Stimulated activated CD8-positive, alpha-beta memory T cell treated with anti-CD3 and anti-CD28 coated beads, Interleukin-12 subunit alpha, Interleukin-12 subunit beta, amount 100 ng/mL, for 24 hours (primary cell): Measurements from ENCODE around the gene MVK.
"Not testable (repeated sequence)": the region's sequence is repeated elsewhere in the genome, so short reads cannot be mapped to it uniquely, and the experiment has no call there.

Experiments used
- DNase-seq: peaks from one replicate; pipeline ENCODE4 v3.0.0-alpha.2; 2020; ENCODE audit errors: extremely low read depth

Gene MVK

DNA sequence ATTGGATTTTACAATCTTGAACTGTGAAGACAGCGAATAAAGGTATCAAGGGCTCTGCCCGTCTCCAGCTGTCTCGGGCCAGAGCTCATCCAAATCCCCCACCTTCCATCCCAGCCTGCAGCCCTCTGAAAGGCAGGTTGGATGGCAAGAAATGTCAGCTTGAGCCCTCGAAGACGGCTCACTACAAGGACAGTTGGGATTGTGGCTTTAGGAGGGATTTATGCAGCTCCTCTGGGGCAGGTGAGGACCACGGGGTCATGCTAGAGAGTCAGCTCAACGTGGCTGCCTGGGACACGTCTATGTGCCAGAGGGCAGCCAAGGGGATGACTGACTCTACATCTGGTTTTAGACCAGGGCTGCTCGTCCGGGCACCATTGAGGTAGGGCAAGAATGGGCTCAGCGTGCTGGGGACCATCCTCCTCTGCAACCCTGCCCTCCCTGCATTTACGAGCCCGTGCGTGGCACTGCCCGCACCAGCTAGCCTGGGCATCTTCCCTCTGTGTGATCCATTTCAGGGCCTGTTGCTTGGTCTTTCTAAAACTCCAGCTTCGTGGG, 16.2 kb downstream of the MVK start:
- DNase-seq: no peak

DNA sequence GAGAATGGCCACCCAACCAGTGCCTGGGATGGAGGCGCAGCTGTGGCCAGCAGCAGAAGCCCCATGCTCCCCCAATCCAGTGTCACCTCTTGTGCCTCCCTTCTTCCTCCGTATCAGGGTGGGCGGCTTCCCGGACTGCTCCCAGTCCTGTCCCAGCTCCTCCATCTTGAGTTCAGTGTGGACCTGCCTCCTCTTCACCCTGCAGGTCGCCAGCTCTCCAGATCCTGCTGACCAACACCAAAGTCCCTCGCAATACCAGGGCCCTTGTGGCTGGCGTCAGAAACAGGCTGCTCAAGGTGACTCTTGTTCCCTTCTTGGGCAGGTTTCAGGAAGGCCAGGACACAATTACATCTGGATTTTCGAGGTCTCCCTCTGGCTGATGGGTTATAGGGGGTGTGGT, 17.0 kb downstream of the MVK start:
- no peak for DNase-seq

DNA sequence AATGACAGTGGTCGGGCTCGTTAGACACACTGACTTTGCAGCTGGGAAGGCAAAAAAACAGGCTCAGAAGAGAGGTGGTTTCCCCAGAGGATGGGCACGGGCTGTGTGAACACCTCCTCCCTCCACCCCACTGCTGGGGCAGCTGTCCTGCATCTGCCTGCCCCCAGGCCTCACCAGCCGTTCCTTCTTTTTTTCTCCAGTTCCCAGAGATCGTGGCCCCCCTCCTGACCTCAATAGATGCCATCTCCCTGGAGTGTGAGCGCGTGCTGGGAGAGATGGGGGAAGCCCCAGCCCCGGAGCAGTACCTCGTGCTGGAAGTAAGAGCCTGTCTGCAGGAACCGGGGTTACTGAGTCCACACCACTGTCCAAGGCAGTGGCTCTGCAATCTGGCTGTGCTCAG, 17.4 kb downstream of the MVK start:
- no peak for DNase-seq

DNA sequence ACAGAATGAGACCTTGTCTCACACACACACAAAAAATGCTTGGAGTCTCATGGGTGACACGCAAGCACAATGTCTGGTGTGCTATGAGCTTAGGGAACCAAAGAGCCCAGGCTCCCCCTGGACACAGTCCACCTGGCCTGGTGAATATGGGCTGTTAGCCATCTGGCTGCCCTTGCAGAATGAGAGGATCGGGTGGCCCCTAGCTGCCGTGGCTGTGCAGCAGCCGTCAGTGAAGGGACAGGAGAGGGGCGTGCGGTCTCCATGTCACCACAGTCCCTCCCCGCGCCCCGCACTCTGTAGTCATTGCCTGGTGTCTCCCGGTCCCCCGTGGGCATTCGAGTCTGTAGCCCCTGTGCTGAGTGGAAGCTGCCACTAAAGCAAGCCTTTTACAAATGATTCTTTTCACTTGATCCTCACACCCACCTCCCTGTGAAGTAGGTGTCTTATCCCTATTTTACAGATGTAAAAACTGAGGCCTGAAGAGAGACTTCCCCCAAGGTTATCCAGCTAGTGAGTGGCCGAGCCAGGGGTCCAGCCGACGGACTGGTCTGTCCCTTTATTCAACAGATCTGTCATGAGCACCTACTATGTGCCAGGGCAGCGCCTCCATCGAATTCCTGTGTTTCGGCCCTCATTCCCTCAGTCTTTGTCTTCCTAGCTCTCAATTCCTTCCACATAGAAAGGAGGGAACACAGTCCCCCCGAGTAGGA, 18.8 kb downstream of the MVK start:
- DNase-seq: no peak

DNA sequence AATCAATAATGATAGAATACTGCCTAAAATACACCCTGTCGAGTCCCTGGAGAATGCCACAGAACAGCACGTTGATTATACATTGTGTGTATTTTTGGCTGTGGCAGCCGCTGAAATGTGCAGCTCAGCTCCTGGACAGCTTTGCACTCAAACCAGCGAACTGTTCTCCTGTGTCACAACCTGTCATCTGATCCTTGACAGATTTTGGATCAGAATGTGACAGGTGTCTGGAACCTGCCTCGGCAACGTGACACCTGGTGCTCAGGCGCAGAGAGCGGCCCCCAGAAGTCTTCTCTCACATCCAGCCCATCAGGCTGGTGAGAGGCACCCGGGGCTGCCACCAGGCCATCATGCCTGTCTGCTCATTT, 19.3 kb downstream of the MVK start:
- DNase-seq: no peak

DNA sequence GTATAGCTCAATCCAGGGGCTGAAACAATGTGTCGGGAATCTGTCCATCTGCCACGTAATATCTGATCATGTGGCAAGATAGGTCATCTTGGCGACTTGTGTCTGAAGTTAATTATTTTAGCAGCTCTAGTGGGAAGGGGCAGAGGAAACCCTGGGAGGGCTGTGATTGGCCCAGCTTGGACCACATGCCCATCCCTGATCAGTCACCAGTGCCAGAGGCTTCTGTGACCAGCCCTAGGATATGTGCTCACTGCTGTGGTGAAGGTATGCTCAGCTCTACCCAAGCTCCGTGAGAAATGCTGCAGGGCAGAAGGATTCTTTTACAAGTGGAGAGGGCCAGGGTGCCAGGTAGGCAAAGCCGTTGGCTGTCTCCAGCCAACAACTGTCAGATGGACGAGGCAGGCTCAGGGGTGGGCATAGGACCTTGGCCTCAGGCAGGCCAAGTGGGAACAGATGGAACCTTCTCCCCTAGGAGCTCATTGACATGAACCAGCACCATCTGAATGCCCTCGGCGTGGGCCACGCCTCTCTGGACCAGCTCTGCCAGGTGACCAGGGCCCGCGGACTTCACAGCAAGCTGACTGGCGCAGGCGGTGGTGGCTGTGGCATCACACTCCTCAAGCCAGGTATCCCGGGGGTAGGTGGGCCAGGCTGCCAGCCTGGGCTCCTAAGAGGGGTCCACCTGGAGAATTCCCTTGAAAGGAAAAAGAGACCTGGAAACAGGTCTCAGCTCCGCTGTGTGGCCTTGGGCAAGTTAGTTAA, 21.1 kb downstream of the MVK start:
- DNase-seq: no peak

DNA sequence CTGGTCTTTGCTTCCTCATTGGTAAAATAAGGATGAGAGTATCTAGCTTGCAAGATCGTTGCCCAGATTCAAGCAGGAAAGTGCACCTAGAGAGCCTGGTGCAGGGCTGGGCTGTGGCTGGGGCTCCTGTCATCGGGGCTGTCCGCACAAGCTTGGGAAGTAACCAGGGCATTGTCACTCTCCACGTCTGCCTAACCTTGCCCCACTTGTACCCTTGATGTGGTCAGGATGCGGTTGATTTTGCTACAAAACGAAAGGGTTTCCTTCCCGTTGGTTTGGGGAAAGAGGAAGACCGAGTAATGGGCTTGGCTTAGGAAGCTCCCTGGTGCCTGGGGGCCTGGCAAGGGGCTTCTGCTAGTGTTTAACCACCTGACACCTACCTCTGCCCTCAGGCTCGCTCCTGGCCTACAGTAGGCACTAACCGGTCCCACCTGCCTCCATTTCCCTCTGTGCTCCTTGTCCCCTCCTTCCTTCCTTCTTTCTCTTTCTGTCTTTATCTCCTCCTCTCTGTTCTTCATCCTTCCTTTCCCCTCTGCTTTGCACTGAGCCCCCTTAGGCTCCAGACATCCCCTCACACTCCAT, 21.8 kb downstream of the MVK start:
- no peak for DNase-seq

DNA sequence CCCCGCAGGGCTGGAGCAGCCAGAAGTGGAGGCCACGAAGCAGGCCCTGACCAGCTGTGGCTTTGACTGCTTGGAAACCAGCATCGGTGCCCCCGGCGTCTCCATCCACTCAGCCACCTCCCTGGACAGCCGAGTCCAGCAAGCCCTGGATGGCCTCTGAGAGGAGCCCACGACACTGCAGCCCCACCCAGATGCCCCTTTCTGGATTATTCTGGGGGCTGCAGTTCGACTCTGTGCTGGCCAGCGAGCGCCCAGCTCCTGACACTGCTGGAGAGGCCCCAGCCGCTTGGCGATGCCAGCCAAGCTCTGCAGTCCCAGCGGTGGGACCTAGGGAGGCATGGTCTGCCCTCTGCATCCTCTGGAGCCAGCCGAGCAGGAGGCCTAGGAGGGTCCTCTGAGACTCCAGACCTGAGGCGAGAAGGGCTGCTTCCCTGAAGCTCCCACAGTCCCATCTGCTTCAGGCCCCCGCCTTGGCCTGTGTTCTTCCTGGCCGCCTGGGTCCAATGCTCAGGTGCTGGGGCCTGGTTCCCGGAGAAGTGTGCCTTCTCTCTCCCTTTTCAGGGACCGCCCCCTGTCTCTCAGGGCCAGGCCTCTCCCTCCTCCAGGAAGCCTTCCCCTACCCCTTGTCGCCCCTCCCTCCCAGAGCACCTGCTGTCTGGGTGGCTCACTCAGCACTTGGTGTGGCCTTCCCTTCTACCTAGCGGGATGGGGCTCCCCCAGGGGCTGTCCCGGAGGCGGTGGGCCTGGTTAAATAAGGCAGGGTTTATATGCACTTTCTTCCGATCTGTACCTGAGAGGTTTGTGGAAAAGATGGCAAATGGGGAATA, 23.0 kb downstream of the MVK start:
- no peak for DNase-seq

DNA sequence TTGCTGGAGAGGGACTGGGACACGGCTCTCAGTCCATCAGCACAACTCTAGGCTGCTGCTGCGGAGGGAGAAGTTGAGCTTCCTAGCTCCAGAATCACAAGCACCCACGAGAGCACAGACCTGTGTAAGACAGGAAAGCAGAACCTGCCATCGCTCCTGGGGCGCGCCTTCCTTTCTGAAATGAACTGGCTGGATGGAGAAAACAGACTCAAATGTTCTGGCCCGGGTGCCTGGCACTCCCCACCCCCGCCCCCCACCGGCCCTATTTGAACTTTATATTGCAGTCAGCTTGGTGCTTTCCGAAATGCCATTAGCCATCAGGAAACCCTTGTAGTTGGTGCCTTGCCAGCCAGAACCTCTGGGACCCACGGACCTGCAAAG, 23.8 kb downstream of the MVK start:
- DNase-seq: no peak

DNA sequence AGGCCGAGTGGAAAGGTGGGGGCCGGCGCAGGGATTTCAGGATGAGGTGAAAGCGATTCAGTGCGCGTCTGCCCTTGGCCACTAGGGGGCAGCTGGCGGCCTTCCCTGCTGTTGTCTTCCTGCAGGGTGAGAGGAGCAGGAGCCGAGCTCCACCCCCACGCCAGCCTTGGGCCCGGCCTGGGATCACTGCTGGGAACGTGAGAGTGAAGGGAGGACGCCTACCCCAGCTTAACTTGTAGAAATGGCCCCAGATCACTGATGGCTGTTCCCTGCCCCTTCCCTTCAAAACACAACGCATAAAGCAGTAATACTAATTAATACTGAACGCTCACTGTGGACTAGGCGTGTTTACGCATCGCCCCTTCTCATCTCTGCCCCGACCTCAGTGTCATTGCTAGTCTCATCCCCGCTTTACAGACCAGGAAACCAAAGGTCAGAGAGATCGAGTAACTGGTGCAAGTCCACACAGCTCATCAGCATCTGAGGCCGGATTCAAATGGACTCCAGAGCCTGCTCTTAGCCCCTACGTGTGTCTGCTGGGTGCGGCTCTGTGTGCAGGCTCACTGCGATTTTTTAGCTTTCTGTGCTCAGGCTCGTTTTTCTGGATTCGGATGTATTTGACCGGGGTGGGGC, 24.3 kb downstream of the MVK start:
- peak; percentile 24 for DNase-seq

DNA sequence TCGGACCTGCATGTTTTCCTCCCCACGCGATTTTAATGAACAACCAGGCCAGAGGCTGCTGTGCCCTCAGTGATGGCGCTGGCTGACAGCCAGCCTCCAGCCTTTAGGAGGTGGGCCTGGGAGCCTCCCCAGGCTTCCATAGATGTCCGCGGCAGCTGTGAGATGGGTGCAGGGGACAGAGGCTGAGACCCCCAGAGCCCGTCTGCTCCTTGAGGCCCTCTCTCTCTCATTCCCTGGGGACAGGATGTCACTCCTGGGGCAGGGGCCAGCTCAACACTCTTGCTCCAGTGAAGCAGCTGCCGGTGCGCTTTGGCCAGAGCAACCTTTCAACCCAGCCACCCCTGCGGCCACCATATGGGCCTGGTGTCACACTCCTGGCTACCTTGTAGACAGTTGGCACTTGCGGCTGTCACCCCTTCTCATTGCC, 24.8 kb downstream of the MVK start:
- DNase-seq: no peak

DNA sequence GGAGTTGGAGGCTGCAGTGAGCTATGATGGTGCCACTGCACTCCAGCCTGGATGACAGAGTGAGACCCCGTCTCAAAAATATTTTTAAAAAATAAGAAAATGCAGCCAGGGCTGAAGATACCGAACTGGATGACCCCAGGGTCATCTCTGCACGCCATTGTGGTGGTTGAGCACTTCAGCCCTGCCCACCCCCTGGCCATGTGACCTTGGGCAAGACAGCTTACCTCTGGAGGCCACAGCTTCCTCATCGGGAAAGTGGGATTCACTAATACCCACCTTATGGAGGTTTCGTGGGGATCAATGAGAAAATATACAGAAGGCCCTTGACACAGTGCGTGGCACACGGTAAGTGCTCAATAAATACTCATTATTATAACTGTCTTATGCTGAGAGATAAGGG, 25.5 kb downstream of the MVK start:
- no peak for DNase-seq

DNA sequence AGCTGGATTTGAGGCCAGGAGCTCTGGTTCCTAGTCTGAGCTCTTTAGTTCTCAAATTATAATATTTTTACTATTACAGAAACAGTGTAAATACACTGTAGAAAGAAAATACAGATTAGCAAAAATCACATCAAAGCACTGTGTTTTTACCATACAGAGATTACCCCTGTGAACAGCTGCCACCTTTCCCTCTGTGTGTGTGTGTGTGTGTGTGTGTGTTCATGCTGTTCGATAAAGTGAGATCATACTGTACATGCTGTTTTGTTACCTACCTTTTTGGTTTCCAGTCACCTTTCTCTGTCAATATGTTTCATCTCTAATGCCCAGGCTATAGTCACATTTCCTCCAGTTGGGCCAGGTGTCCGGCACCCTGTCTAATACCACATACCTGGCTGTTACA, 26.9 kb downstream of the MVK start:
- no peak for DNase-seq

DNA sequence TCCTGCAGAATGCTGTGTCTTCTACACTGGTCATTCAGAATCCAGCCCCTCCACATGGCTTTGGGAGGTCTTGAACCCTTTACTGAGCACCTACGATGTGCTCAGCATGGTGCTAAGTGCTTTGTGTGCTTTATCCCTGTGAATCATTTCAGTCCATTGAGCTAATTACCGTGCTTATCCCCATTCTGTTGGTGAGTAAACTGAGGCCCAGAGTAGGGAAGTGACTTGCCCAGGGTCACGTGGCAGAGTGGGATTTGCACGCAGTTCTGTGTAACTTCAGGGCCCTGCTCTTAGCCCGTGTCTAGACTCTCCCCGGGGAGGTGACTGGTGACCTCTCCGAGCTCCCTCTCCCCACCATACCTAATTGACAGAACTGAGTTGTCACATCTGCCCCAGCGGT, 27.4 kb downstream of the MVK start:
- DNase-seq: no peak

DNA sequence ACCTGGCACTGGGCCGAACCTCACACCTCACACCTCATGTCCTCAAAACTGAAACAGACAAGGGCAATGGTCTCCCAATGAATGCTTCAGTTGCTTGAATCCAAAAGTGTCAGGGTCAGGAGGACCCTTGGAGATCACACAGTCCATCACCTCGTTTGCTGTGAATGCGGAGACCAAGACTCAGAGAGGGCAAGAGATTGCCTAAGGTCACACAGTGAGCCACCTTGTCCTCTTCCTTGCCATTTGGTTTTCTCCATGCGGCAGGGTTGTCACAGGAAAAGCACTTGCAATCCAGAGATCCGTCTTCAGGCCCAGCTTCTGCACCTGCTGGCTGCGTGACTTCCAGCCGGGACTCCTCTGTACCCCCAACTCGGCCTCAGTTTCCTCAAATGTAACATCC, 28.0 kb downstream of the MVK start:
- no peak for DNase-seq

DNA sequence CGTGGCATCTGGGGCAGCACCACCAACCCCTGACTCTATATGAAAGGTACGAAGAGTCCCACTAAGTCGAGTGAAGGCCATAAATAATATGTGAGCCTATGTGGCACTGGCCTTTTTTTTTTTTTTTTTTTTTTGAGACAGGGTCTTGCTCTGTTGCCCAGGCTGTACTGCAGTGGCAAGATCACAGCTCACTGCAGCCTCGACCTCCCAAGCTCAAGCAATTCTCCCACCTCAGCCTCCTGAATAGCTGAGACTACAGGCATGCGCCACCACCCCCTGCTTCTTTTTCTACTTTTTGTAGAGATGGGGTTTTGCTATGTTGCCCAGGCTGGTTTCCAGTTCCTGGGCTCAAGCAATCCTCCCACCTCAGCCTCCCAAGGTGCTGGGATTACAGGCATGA, 28.5 kb downstream of the MVK start:
- not testable (repeated sequence) for DNase-seq

DNA sequence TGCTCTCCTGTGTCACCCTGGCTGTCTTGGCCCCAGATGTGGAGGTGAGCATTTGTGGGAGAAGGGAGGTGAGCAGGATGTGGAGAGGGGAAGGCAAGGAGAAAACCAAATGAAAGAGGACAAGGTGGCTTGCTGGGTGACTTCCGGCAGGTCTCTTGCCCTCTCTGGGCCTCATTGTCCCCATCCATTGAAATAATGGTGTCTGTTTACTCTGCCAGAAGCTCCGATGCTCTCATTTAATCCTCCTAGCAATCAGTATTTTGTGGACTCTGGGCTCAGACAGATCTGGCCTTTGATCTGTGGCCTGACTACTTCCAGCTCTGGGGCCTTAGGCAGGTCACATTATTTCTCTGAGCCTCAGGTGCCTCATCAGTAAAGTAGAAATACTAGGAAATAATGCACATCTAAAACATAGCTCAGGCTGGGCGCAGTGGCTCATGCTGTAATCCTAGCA, 30.6 kb downstream of the MVK start:
- DNase-seq: no peak

DNA sequence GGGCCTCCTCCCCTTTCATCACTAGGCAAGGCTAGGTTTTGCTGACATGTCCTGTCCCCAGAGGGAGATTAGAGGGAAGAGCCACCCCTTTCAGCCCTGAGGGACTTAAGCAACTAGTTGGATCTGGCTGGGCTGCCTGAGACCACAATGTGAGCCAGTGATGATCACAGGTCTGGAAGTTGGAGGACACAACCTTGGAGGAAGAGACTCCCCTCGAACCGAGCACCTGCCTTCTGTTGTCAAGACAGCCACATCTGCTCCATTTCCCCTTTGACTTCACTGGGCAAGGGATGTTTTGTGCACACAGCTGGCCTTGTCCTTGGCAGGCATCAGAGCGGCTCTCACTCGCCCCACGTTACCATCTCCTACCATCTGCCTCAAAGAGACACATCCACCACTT, 31.4 kb downstream of the MVK start:
- no peak for DNase-seq

DNA sequence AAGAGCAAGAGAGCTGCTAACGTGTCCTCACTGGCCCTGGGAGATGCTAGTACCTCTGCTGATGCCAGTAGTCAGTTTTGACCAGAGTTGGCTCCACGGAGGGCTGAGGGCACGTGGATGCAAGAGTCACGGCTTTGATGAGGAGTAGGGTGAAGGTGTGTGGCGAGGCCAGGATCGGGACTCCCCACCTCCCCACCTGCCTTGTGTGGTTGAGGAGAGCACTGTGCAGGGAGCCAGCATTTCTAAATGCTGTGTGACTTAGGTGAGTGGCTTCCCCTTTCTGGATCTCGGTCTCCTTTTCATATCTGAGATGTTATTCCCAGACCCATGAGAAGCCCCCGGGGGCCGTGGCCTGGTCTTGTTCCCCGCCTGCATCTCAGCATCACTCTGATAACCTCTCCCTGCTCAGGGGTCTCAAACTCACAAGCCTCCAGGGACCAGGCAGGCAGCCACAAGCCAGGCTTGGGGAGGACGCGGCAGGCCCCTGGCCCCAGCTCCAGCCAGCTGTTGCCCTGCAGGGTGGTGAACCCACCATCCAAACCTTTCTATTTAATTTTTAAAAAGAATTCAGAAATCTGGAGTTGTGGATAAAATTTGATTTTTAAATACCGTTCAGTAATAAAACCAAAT, 32.1 kb downstream of the MVK start:
- no peak for DNase-seq

DNA sequence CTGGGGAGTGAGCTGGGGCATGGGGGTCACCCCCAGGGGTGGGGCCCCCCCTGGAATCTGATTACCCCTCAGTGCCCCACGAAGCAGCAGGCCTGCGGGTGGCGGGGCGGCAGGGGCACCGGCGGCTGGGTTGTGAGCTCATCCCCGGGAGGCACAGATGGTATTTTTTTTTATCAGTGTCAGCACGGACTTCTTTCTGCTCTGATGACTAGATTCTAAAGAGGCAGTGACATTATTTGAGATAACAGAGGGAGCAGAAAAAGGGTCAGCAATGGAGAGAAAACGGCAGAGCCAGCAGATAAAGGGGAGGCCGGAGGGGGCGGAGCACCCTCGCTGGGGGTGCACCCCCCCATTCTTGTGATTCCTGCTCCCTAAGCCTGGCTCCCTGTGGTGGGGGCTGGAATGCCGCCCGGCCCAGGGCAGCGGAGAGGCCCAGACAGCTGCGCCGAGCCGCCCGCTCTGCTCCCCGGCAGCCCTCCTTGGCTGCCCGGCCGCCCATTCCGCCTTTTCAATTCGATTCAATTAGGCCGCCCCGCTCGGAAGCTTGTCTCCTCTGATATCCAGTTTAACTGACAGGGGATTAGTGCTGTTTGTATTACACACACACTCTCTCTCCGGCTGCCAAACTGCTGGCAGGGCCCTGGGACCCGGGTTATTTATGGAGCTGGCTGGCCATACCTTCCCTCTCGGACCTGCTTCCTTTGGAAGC, 32.9 kb downstream of the MVK start:
- DNase-seq: no peak
